ENCODE measurements around the gene CRYBA4.

The CRYBA4 gene

GRCh38 chr22:26597480-26597879, 24.3 kb upstream of the CRYBA4 start:
- POLR2A ChIA-PET, result no interaction called here
- DNase-seq (ENCODE audit: extremely low spot score), result no peak
- CTCF ChIA-PET, result no interaction called here
- TF ChIP-seq L3MBTL2 (conservative IDR thresholded peaks at IDR 0.05), result no peak
- no peak for TF ChIP-seq BHLHE40 (IDR thresholded peaks at IDR 0.05; ENCODE audit: borderline replicate concordance)
- TF ChIP-seq PKNOX1 (IDR thresholded peaks at IDR 0.05), result no peak
- no peak for TF ChIP-seq LEF1 (IDR thresholded peaks at IDR 0.05; ENCODE audit: borderline replicate concordance)
- TF ChIP-seq ELF4 (IDR thresholded peaks at IDR 0.05), result no peak
- TF ChIP-seq FOXK2 (IDR thresholded peaks at IDR 0.05), result no peak
- no peak for TF ChIP-seq CTBP1 (IDR thresholded peaks at IDR 0.05; ENCODE audit: borderline replicate concordance)
- no peak for TF ChIP-seq FOXA1 (IDR thresholded peaks at IDR 0.05)
- no peak for TF ChIP-seq FOXM1 (IDR thresholded peaks at IDR 0.05; ENCODE audit: borderline replicate concordance)
- TF ChIP-seq HDGF (IDR thresholded peaks at IDR 0.05; ENCODE audit: borderline replicate concordance), result no peak

DNA sequence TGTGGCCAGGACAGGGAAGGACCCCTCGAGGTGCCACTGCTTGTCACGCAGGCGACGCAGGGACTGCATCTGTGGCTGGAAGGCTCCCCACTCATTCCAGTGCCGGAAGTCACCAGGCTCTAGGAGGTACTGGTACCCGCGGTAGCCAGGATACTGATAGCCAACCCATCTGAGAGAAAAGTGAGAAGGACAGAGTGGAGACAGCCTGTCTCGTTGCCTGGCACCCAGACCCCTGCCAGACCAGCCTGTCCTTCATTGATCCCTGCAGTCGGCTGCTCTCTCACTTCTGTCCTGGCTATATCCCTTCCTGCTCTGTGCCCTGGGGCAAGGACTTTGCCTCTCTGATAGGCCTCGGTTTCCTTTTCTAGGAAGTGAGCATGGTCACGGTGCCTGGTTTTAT, 22.3 kb upstream of the CRYBA4 start:
- POLR2A ChIA-PET, result no interaction called here
- no peak for DNase-seq (ENCODE audit: extremely low spot score)
- TF ChIP-seq PKNOX1 (IDR thresholded peaks at IDR 0.05) (no peak), FOXK2 (IDR thresholded peaks at IDR 0.05) (no peak), L3MBTL2 (conservative IDR thresholded peaks at IDR 0.05) (no peak), HDGF (IDR thresholded peaks at IDR 0.05; ENCODE audit: borderline replicate concordance) (no peak), FOXA1 (IDR thresholded peaks at IDR 0.05) (no peak), NFRKB (IDR thresholded peaks at IDR 0.05) (no peak), TARDBP (IDR thresholded peaks at IDR 0.05) (no peak), CTBP1 (IDR thresholded peaks at IDR 0.05; ENCODE audit: borderline replicate concordance) (no peak), ZNF384 (IDR thresholded peaks at IDR 0.05) (no peak), BHLHE40 (IDR thresholded peaks at IDR 0.05; ENCODE audit: borderline replicate concordance) (no peak), ARNT (IDR thresholded peaks at IDR 0.05) (no peak), SUZ12 (IDR thresholded peaks at IDR 0.05) (no peak), SP1 (IDR thresholded peaks at IDR 0.05) (no peak)
- CTCF ChIA-PET, result no interaction called here

- DNase-seq (ENCODE audit: extremely low spot score), result no peak
- TF ChIP-seq LEF1 (IDR thresholded peaks at IDR 0.05; ENCODE audit: borderline replicate concordance) (no peak), ELF4 (IDR thresholded peaks at IDR 0.05) (no peak), FOXK2 (IDR thresholded peaks at IDR 0.05) (no peak), SUZ12 (IDR thresholded peaks at IDR 0.05) (no peak), FOXM1 (IDR thresholded peaks at IDR 0.05; ENCODE audit: borderline replicate concordance) (no peak), FOXA1 (IDR thresholded peaks at IDR 0.05) (no peak), HDGF (IDR thresholded peaks at IDR 0.05; ENCODE audit: borderline replicate concordance) (no peak), TARDBP (IDR thresholded peaks at IDR 0.05) (no peak), SP1 (IDR thresholded peaks at IDR 0.05) (no peak)
- POLR2A ChIA-PET, result no interaction called here
- CTCF ChIA-PET, result no interaction called here
These were observed 20.0 kb upstream of the CRYBA4 start for GRCh38 chr22:26601726-26602125.

- POLR2A ChIA-PET, result no interaction called here
- no peak for DNase-seq (ENCODE audit: extremely low spot score)
- TF ChIP-seq TARDBP (IDR thresholded peaks at IDR 0.05) (no peak), SP1 (IDR thresholded peaks at IDR 0.05) (no peak), ARNT (IDR thresholded peaks at IDR 0.05) (no peak), HDGF (IDR thresholded peaks at IDR 0.05; ENCODE audit: borderline replicate concordance) (no peak)
- CTCF ChIA-PET, result no interaction called here
These were observed 19.6 kb upstream of the CRYBA4 start for GRCh38 chr22:26602127-26602526.

DNA sequence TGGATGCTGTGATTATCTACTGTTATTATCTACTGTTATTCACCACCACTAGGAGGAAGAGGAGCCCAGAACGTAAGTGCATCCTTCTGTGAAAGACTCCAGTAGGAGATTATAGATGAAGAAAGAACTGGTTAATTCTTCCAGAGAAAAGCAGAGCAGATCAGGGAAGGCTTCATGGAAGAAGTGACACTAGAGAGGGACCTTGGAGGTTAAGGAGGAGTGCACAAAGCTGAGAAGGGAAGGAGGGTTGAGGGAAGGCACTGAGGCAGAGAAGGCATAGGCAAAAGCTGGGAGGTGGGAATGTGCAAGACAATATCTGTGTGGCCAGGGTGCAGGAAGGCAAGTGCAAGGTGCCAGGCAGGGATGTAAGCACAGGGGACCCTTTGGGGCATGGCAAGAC, 17.4 kb upstream of the CRYBA4 start:
- ChIA-PET POLR2A (no interaction called here), CTCF (no interaction called here)
- DNase-seq (ENCODE audit: extremely low spot score), result no peak
- TF ChIP-seq TARDBP (IDR thresholded peaks at IDR 0.05), result no peak
- TF ChIP-seq LEF1 (IDR thresholded peaks at IDR 0.05; ENCODE audit: borderline replicate concordance), result no peak
- no peak for TF ChIP-seq L3MBTL2 (conservative IDR thresholded peaks at IDR 0.05)
- no peak for TF ChIP-seq CTBP1 (IDR thresholded peaks at IDR 0.05; ENCODE audit: borderline replicate concordance)
- no peak for TF ChIP-seq SUZ12 (IDR thresholded peaks at IDR 0.05)
- no peak for TF ChIP-seq BHLHE40 (IDR thresholded peaks at IDR 0.05; ENCODE audit: borderline replicate concordance)
- TF ChIP-seq FOXA1 (IDR thresholded peaks at IDR 0.05), result no peak

DNA sequence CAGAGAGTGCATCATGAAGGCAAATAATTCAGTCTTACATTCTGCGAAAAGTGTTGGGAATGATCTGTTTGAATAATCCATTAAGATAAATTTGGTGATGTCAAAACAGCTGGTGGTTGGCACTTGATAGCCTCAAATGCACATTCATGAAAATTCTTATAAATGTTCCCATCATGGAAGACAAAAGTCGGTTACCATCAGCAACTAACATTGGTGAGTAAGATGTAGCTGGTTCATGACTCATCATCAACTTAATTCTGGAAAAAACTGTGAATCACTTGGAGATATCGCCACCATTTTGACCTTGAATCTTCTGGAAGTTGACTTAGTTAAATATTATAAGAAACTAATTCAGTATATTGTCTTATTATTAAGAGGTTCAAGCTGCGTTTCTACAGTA, 15.2 kb upstream of the CRYBA4 start:
- no peak for DNase-seq (ENCODE audit: extremely low spot score)
- CTCF ChIA-PET, result no interaction called here
- TF ChIP-seq ELF4 (IDR thresholded peaks at IDR 0.05) (no peak), NFRKB (IDR thresholded peaks at IDR 0.05) (no peak), ZNF384 (IDR thresholded peaks at IDR 0.05) (no peak), HDGF (IDR thresholded peaks at IDR 0.05; ENCODE audit: borderline replicate concordance) (no peak), ARNT (IDR thresholded peaks at IDR 0.05) (no peak), FOXM1 (IDR thresholded peaks at IDR 0.05; ENCODE audit: borderline replicate concordance) (no peak), SUZ12 (IDR thresholded peaks at IDR 0.05) (no peak), PKNOX1 (IDR thresholded peaks at IDR 0.05) (no peak), SP1 (IDR thresholded peaks at IDR 0.05) (no peak)
- POLR2A ChIA-PET, result no interaction called here

DNA sequence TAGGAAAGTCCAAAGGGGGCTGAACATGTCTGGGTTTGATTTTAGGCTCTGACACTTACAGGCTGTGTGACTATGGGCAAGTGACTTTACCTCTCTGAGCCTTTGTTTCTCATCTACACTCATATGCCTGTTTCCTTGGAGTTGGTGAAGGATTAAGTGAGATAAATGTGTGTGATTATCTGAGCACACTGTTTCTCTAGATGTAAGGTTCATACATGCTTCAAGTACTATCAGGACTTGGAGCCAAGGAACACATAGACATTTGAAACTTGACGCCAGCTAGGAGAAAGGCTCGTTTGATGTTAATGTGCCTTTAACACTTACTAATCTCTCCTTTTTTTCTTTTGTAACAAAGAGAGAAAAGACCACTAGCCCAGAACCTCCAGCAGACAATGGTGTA, 13.6 kb upstream of the CRYBA4 start:
- CTCF ChIA-PET, result no interaction called here
- POLR2A ChIA-PET, result no interaction called here
- no peak for DNase-seq (ENCODE audit: extremely low spot score)
- TF ChIP-seq L3MBTL2 (conservative IDR thresholded peaks at IDR 0.05) (no peak), CTBP1 (IDR thresholded peaks at IDR 0.05; ENCODE audit: borderline replicate concordance) (no peak), LEF1 (IDR thresholded peaks at IDR 0.05; ENCODE audit: borderline replicate concordance) (no peak), PKNOX1 (IDR thresholded peaks at IDR 0.05) (no peak), NFRKB (IDR thresholded peaks at IDR 0.05) (no peak), FOXA1 (IDR thresholded peaks at IDR 0.05) (no peak), BHLHE40 (IDR thresholded peaks at IDR 0.05; ENCODE audit: borderline replicate concordance) (no peak), ELF4 (IDR thresholded peaks at IDR 0.05) (no peak), ARNT (IDR thresholded peaks at IDR 0.05) (no peak), ZNF384 (IDR thresholded peaks at IDR 0.05) (no peak), SUZ12 (IDR thresholded peaks at IDR 0.05) (no peak), FOXK2 (IDR thresholded peaks at IDR 0.05) (no peak)
